Caco-2 (cell line): ENCODE data around the gene PCDH1. TPM values are rescaled to one million over a fixed set of nuclear protein-coding genes. Genes with fewer than 3 reads are reported as not detected.

ENCODE experiments used
- BruUV-seq: library from RNA; stranded (reverse); fragments of 400-500 nt; replicated peaks from 2 replicates; lab custom pipeline; 2021; lab: Mats Ljungman, UMichigan
- CTCF ChIA-PET: fragments of 300-600 bp; sonication (Branson Sonifier 250); formaldehyde crosslinking; loops from one replicate; lab custom pipeline; 2022; ENCODE audit warnings: antibody characterized with exemption; lab: Charles Lee
- POLR2A ChIA-PET: fragments of 300-600 bp; sonication (Branson Sonifier 250); formaldehyde crosslinking; loops from one replicate; lab custom pipeline; 2022; ENCODE audit warnings: antibody characterized with exemption; lab: Charles Lee
- DNase-seq, 2 experiments: peaks; one replicate each; pipeline versions ENCODE4 v3.0.0 to v3.0.0-alpha.2; 2020 to 2022
- H3K27me3 ChIP-seq: replicated peaks from 2 replicates; pipeline ENCODE4 v1.6.0; 2011; ENCODE audit warnings: low read length; ENCODE audit not compliant: control insufficient read depth, insufficient read depth
- H3K36me3 ChIP-seq: 2 replicates; pipeline ENCODE4 v1.5.1; 2011; ENCODE audit warnings: low read length; ENCODE audit not compliant: control insufficient read depth, insufficient read depth
- H3K4me1 ChIP-seq: fragments of 250-450 bp; sonication (Bioruptor Pico); 2 replicates; pipeline ENCODE4 v1.5.1; 2020; ENCODE audit warnings: mild to moderate bottlenecking
- H3K4me3 ChIP-seq: 2 replicates; pipeline ENCODE4 v1.5.1; 2011; ENCODE audit warnings: low read depth, mild to moderate bottlenecking, control low read depth, low read length
- H3K9me3 ChIP-seq: fragments of 250-450 bp; sonication (Bioruptor Pico); 2 replicates; pipeline ENCODE4 v1.5.1; 2020; ENCODE audit warnings: mild to moderate bottlenecking, moderate library complexity
- H3K27ac Mint-ChIP-seq: one replicate; pipeline ENCODE4 v1.8.0; 2022; ENCODE audit warnings: mixed read lengths; ENCODE audit not compliant: unreplicated experiment
- H3K27me3 Mint-ChIP-seq: one replicate; pipeline ENCODE4 v1.8.0; 2022; ENCODE audit warnings: mixed read lengths; ENCODE audit not compliant: insufficient read depth, unreplicated experiment
- H3K36me3 Mint-ChIP-seq: one replicate; pipeline ENCODE4 v1.8.0; 2022; ENCODE audit warnings: mild to moderate bottlenecking, mixed read lengths; ENCODE audit not compliant: insufficient read depth, unreplicated experiment
- H3K4me1 Mint-ChIP-seq: one replicate; pipeline ENCODE4 v1.8.0; 2022; ENCODE audit warnings: low read depth, mixed read lengths; ENCODE audit not compliant: unreplicated experiment
- H3K4me3 Mint-ChIP-seq: one replicate; pipeline ENCODE4 v1.8.0; 2022; ENCODE audit warnings: mild to moderate bottlenecking, moderate library complexity, mixed read lengths; ENCODE audit not compliant: unreplicated experiment
- H3K9me3 Mint-ChIP-seq: one replicate; pipeline ENCODE4 v1.8.0; 2022; ENCODE audit warnings: mixed read lengths; ENCODE audit not compliant: unreplicated experiment
- CTCF ChIP-seq, 2 experiments: fragments of 200-600 bp in 1 of 2; IDR thresholded peaks; 1 replicate in 1 of 2; 2 replicates in 1 of 2; pipeline versions ENCODE4 v1.5.1 to v1.8.0; 2011 to 2022; ENCODE audit warnings: antibody characterized with exemption in 1 of 2, control low read depth in 1 of 2, inconsistent platforms in 1 of 2, low read depth in 1 of 2, low read length in 1 of 2, mild to moderate bottlenecking in 1 of 2, moderate library complexity in 1 of 2; ENCODE audit not compliant: insufficient read depth in 1 of 2, severe bottlenecking in 1 of 2, unreplicated experiment in 1 of 2
- intact Hi-C: fragments of 100-400 bp; cut with micrococcal nuclease; formaldehyde crosslinking; loops from one replicate; pipeline ENCODE4 v1.10.0; 2022; ENCODE audit not compliant: unreplicated experiment
- total RNA-seq: library from RNA; stranded (reverse); gene quantifications from 2 replicates; pipeline ENCODE4 v1.2.3, GENCODE V29; 2022

PCDH1 gene
- total RNA-seq, 1 experiment from 2014 or later, result 1.5 TPM

DNA sequence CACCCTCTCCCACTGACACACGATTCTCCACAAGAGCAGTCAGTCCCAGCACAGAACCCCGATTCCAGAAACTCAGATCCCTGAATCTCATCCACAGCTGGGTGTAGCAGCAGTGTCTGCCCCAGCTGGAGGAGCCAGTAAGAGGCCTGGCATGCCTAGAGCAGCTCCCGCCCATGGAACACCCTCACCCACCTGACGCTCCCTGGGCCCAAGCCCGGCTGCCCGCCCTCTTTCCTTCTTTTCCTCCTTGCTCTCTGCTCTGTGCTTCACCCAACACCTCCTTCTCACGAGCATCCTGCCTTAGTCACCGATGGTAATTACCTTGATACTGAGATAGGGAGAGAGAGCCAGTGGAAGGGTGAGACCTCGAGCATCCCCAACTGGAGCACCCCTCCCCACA lies 8.7 kb downstream of the PCDH1 start:
- Mint-ChIP-seq H3K27me3 (peaks cover 5% of the 10 kb centered on the region), H3K4me1 (peaks cover 20% of the 10 kb centered on the region), H3K9me3 (no peaks in the 10 kb centered on the region), H3K4me3 (no peak overlapping the region), H3K36me3 (no peaks in the 10 kb centered on the region), H3K27ac (no peak overlapping the region)
- DNase-seq, result no peak
- ChIA-PET CTCF (no interaction called here), POLR2A (no interaction called here)
- Histone ChIP-seq H3K9me3 (no peaks in the 10 kb centered on the region), H3K4me3 (no peak overlapping the region), H3K27me3 (no peaks in the 10 kb centered on the region; the same call in 1 of the 2 replicates), H3K4me1 (peaks cover 10% of the 10 kb centered on the region), H3K36me3 (no peaks in the 10 kb centered on the region)
- no TSS peak for BruUV-seq
- TF ChIP-seq CTCF (IDR thresholded peaks at IDR 0.05; ENCODE audit: insufficient read depth in 1 of 2, low read depth in 1 of 2, low read length in 1 of 2, severe bottlenecking in 1 of 2, unreplicated experiment in 1 of 2), result no peak
- intact Hi-C loops, result no loop called here

- H3K4me1 ChIP-seq, result peaks cover 5% of the 10 kb centered on the region
These were observed 9.2 kb downstream of the PCDH1 start for GRCh38 chr5:141869040-141869439.

DNA sequence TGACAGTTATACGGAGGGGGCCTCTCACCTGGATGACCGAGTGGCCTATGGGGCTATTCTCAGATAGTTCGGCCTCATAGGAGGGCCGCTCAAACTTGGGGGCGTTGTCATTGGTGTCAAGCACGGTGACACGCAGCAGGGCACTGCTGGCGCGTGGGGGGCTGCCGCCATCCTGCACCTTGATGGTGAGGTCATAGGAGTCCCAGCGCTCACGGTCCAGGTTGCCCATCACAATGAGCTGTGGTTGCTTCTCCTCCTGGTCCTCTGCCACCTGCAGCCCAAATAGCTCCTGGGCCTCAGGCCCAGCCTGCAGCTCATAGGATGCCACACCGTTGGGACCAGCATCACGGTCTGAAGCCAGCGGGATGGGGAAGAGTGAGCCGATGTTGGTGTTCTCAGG lies 9.7 kb downstream of the PCDH1 start:
- Histone ChIP-seq H3K27me3 (no peaks in the 10 kb centered on the region; the same call in 1 of the 2 replicates), H3K4me3 (no peak overlapping the region), H3K4me1 (no peaks in the 10 kb centered on the region), H3K36me3 (no peaks in the 10 kb centered on the region), H3K9me3 (no peaks in the 10 kb centered on the region)
- Mint-ChIP-seq H3K27ac (no peak overlapping the region), H3K27me3 (peaks cover 5% of the 10 kb centered on the region), H3K4me3 (no peak overlapping the region), H3K9me3 (no peaks in the 10 kb centered on the region), H3K36me3 (no peaks in the 10 kb centered on the region), H3K4me1 (peaks cover 12% of the 10 kb centered on the region)
- no TSS peak for BruUV-seq
- DNase-seq, result no peak
- TF ChIP-seq CTCF (IDR thresholded peaks at IDR 0.05; ENCODE audit: insufficient read depth in 1 of 2, low read depth in 1 of 2, low read length in 1 of 2, severe bottlenecking in 1 of 2, unreplicated experiment in 1 of 2), result no peak
- ChIA-PET CTCF (no interaction called here), POLR2A (no interaction called here)
- intact Hi-C loops, result no loop called here

More at GRCh38 chr5:141869040-141869439, 9.2 kb downstream of the PCDH1 start:
- Mint-ChIP-seq H3K4me1 (peaks cover 16% of the 10 kb centered on the region), H3K27ac (no peak overlapping the region), H3K4me3 (no peak overlapping the region), H3K9me3 (no peaks in the 10 kb centered on the region), H3K36me3 (no peaks in the 10 kb centered on the region), H3K27me3 (peaks cover 5% of the 10 kb centered on the region)
- H3K36me3 ChIP-seq, result no peaks in the 10 kb centered on the region
- DNase-seq, result no peak
- no TSS peak for BruUV-seq
- no peaks in the 10 kb centered on the region for H3K9me3 ChIP-seq
- intact Hi-C loops, result no loop called here
- POLR2A ChIA-PET, result no interaction called here
- H3K27me3 ChIP-seq, result no peaks in the 10 kb centered on the region; the same call in 1 of the 2 replicates
- no peak for TF ChIP-seq CTCF (IDR thresholded peaks at IDR 0.05; ENCODE audit: insufficient read depth in 1 of 2, low read depth in 1 of 2, low read length in 1 of 2, severe bottlenecking in 1 of 2, unreplicated experiment in 1 of 2)
- CTCF ChIA-PET, result no interaction called here
- no peak overlapping the region for H3K4me3 ChIP-seq
